Cardiac muscle cell (in vitro differentiated cells and primary cell): ENCODE data around the gene FAAH. TPM values are rescaled to one million over a fixed set of nuclear protein-coding genes. Genes with fewer than 3 reads are reported as not detected.

Source experiments
- DNase-seq, 2 donors: peaks; one replicate each; pipeline versions ENCODE4 v3.0.0 to v3.0.0-alpha.2; 2010 to 2017; ENCODE audit warnings: low read depth in 1 of 2, low spot score in 1 of 2
- H3K27ac ChIP-seq: fragments of 200-600 bp; sonication (generic); 2 replicates; pipeline ENCODE4 v1.5.1; 2016
- H3K27me3 ChIP-seq: fragments of 200-600 bp; sonication (generic); 2 replicates; pipeline ENCODE4 v1.6.0; 2016; ENCODE audit warnings: control low read depth
- H3K36me3 ChIP-seq: fragments of 200-600 bp; sonication (generic); 2 replicates; pipeline ENCODE4 v1.5.1; 2016; ENCODE audit warnings: control low read depth
- H3K4me1 ChIP-seq: fragments of 200-600 bp; sonication (generic); 2 replicates; pipeline ENCODE4 v1.8.1; 2017; ENCODE audit warnings: low read depth, mild to moderate bottlenecking, mixed run types
- H3K4me3 ChIP-seq: fragments of 200-600 bp; sonication (generic); 2 replicates; pipeline ENCODE4 v1.5.1; 2016; ENCODE audit warnings: mild to moderate bottlenecking
- H3K9me3 ChIP-seq: fragments of 200-600 bp; sonication (generic); 2 replicates; pipeline ENCODE4 v1.5.1; 2017; ENCODE audit warnings: low read depth, mild to moderate bottlenecking, control low read depth
- polyA plus RNA-seq: library from polyadenylated mRNA; unstranded; fragments of >200 nt; fragmentation: Nextera tagmentation; extraction: Ambion mirVana; gene quantifications from 2 replicates; pipeline ENCODE4 v1.2.1, GENCODE V29; 2016
- total RNA-seq: library from RNA; depleted of rRNA; stranded (reverse); fragments of >200 nt; gene quantifications from 2 replicates; pipeline ENCODE4 v1.2.3, GENCODE V29; 2016
- TF ChIP-seq, protein P1 (sequence below): IDR thresholded peaks from 2 replicates; pipeline ENCODE4 v1.5.1; 2012; ENCODE audit warnings: low read depth, mild to moderate bottlenecking, low read length

Gene FAAH
- total and polyA plus RNA-seq, 2 experiments from 2014 or later = 20.2 to 21.0 TPM

DNA sequence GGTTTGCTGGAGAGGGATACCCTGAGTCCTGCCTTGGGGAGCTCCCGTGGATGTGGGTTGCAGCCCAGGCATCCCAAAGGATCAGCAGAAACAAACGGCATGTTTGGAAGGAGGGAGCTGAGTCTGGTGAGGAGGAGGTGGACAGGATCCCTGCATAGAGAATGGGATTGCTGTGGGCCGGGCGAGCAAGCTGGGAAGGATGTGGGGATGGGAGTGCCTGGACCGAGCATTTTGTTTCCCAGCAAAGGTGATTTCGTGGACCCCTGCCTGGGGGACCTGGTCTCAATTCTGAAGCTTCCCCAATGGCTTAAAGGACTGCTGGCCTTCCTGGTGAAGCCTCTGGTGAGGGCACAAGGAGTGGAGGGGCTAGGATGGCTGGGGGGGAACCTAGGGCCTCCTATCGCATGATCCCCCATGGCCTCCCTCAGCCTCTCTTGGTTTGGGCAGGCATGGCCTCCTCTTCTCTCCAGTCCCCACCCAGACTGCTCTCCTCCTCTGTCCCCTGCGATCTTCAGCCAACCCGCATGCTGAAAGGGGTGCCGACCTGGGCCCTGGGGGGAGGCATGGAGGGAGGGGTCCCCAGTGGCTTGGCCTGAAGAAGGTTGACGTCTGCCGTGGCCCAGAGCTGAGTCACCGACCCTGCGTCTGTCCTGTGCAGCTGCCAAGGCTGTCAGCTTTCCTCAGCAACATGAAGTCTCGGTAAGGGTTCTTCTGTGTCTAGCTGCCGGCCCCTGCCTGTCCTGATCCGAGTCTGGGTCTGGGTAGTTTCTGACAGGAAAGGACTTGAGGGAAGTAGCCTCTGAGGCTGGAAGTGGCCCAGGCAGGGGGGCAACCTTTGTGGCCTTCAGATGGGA lies 16.3 kb downstream of the FAAH start:
- no peaks in the 10 kb centered on the region for H3K9me3 ChIP-seq
- H3K36me3 ChIP-seq = no peaks in the 10 kb centered on the region
- peak in 1 of 2 donors; percentile 49 for DNase-seq
- no peak overlapping the region for H3K27ac ChIP-seq
- peaks cover 5% of the 10 kb centered on the region for H3K4me1 ChIP-seq
- TF ChIP-seq, protein P1, sequence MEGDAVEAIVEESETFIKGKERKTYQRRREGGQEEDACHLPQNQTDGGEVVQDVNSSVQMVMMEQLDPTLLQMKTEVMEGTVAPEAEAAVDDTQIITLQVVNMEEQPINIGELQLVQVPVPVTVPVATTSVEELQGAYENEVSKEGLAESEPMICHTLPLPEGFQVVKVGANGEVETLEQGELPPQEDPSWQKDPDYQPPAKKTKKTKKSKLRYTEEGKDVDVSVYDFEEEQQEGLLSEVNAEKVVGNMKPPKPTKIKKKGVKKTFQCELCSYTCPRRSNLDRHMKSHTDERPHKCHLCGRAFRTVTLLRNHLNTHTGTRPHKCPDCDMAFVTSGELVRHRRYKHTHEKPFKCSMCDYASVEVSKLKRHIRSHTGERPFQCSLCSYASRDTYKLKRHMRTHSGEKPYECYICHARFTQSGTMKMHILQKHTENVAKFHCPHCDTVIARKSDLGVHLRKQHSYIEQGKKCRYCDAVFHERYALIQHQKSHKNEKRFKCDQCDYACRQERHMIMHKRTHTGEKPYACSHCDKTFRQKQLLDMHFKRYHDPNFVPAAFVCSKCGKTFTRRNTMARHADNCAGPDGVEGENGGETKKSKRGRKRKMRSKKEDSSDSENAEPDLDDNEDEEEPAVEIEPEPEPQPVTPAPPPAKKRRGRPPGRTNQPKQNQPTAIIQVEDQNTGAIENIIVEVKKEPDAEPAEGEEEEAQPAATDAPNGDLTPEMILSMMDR = no peak
- no peaks in the 10 kb centered on the region for H3K27me3 ChIP-seq
- no peak overlapping the region for H3K4me3 ChIP-seq

DNA sequence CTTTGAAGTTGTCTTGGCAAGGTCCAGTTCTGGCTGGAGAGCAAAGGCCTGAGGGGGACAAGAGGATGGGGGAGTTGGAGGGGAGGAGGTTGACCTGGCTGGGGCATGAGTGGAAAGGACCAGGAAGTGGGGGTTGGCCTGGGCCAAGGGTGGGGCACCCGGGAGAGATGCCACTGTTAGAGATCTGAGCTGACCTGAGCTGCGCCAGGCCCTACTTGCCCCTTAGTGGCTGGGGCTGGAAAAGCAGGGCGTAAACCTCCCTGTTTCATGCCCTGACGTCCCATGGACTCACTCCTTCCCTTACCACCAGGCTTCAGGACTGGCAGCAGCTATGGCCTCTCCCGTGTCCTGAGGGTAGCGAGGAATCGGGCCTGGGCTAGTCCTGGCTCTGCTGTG lies 16.9 kb downstream of the FAAH start:
- DNase-seq = no peak
- Histone ChIP-seq H3K4me1 (peaks cover 5% of the 10 kb centered on the region), H3K36me3 (no peaks in the 10 kb centered on the region), H3K27ac (no peak overlapping the region), H3K9me3 (no peaks in the 10 kb centered on the region), H3K27me3 (no peaks in the 10 kb centered on the region), H3K4me3 (no peak overlapping the region)
- TF ChIP-seq, protein P1 = no peak

DNA sequence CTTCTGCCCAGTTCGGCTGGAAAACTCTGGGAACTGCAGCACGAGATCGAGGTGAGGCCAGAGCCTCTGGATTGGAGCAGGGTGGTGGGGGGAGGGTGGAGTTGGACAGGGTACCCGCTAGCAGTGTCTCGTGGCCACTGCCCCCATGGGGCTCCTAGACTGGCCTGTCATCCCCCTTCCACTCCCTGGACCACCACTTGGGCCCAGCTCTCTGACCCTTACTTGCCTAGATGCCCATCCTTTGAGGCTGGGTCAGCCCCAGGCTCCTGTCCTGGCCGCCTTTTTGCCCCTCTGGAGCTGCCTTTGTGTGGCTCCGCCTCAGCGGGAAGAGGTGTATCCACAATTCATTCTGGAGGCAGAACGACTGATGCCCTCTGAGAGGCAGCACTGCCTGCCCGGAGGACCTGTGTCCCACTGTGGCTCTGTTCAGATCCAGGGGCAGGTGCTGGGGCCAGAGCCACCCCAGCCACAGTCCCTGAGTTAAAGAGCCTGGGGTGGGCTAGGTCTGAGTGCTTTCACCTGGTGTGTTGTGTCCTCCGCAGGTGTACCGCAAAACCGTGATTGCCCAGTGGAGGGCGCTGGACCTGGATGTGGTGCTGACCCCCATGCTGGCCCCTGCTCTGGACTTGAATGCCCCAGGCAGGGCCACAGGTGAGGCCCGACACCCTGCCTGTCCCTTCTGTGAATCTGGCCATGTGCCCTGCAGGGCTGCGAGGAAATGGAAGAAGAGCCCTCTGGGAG lies 17.7 kb downstream of the FAAH start:
- no peak overlapping the region for H3K27ac ChIP-seq
- TF ChIP-seq, protein P1 = peak; percentile 40
- H3K4me3 ChIP-seq = no peak overlapping the region
- peaks cover 2% of the 10 kb centered on the region for H3K4me1 ChIP-seq
- H3K36me3 ChIP-seq = no peaks in the 10 kb centered on the region
- no peak for DNase-seq
- no peaks in the 10 kb centered on the region for H3K9me3 ChIP-seq
- H3K27me3 ChIP-seq = no peaks in the 10 kb centered on the region

DNA sequence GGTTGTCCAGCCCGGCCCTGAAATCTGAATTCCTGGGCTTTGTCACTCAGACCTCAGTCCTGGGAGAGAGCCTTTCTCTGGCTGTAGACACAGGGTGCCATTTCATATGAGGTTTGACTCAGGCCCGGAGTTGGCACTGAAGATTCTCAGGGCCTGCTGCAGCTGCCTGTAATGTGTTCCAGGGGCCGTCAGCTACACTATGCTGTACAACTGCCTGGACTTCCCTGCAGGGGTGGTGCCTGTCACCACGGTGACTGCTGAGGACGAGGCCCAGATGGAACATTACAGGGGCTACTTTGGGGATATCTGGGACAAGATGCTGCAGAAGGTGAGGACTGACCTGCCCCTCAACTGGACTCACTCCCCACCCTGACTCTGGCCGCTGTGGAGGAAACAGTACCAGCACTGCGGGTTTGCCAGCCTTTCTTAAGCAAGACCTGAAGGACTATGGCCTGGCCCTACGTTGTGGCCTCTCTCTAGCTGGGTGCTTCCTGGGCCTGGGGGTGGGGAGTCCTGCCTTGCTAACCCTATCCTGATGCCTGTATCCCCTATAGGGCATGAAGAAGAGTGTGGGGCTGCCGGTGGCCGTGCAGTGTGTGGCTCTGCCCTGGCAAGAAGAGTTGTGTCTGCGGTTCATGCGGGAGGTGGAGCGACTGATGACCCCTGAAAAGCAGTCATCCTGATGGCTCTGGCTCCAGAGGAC lies 18.9 kb downstream of the FAAH start:
- Histone ChIP-seq H3K36me3 (no peaks in the 10 kb centered on the region), H3K9me3 (no peaks in the 10 kb centered on the region), H3K4me3 (no peak overlapping the region), H3K4me1 (no peaks in the 10 kb centered on the region), H3K27me3 (no peaks in the 10 kb centered on the region), H3K27ac (no peak overlapping the region)
- TF ChIP-seq, protein P1 = no peak
- peak in 1 of 2 donors; percentile 15 for DNase-seq

DNA sequence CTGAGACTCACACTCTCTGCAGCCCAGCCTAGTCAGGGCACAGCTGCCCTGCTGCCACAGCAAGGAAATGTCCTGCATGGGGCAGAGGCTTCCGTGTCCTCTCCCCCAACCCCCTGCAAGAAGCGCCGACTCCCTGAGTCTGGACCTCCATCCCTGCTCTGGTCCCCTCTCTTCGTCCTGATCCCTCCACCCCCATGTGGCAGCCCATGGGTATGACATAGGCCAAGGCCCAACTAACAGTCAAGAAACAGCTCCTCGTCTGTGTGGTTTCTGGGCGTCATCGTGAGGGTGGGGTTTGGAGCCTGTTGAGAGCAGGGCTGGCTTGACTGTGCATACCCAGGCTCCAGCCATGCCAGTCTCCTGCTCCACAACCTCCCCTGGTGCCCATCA lies 19.5 kb downstream of the FAAH start:
- TF ChIP-seq, protein P1 = peak; percentile 37
- DNase-seq = peak; percentile 12 to 13
- Histone ChIP-seq H3K9me3 (no peaks in the 10 kb centered on the region), H3K27ac (no peak overlapping the region), H3K27me3 (no peaks in the 10 kb centered on the region), H3K36me3 (no peaks in the 10 kb centered on the region), H3K4me1 (no peaks in the 10 kb centered on the region), H3K4me3 (no peak overlapping the region)
